PC-9 (cell line): Measurements from ENCODE around the gene PARVG.

Experiments used
- EZH2 ChIP-seq: fragments of 200-600 bp; sonication (generic); IDR thresholded peaks from 2 replicates; pipeline ENCODE4 v1.8.0; 2017; ENCODE audit warnings: antibody characterized with exemption, low read depth
- TF ChIP-seq, protein P1 (sequence below): fragments of 200-600 bp; sonication (generic); conservative IDR thresholded peaks from 2 replicates; pipeline ENCODE4 v1.6.1; 2017; ENCODE audit warnings: mixed run types, antibody characterized with exemption, mild to moderate bottlenecking, moderate library complexity

DNA sequence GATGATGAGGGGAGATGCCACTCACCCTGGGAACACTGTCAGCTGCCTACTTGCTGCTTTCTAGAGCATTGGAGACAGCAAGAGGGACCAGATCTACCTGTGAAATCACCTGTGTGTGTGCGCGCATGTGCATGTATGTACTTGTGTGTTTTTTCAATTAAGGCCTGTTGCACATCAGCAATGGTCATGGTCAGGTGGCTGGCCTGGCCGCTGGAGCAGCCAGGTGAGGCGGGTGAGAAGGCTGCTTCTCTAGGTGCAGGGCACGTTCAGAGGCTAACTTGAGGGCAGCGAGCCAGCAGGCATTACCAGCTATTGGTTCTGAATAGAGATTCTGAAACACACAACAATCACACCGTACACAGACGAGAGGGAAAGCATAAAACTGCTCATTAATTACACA is 65.1 kb downstream of the PARVG start:
- TF ChIP-seq, protein P1, sequence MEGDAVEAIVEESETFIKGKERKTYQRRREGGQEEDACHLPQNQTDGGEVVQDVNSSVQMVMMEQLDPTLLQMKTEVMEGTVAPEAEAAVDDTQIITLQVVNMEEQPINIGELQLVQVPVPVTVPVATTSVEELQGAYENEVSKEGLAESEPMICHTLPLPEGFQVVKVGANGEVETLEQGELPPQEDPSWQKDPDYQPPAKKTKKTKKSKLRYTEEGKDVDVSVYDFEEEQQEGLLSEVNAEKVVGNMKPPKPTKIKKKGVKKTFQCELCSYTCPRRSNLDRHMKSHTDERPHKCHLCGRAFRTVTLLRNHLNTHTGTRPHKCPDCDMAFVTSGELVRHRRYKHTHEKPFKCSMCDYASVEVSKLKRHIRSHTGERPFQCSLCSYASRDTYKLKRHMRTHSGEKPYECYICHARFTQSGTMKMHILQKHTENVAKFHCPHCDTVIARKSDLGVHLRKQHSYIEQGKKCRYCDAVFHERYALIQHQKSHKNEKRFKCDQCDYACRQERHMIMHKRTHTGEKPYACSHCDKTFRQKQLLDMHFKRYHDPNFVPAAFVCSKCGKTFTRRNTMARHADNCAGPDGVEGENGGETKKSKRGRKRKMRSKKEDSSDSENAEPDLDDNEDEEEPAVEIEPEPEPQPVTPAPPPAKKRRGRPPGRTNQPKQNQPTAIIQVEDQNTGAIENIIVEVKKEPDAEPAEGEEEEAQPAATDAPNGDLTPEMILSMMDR: no peak
- no peak for TF ChIP-seq EZH2
